Stimulated activated naive B cell treated with anti-CD40 and anti-IgM and Interleukin-4, amounts not matched to agents 10 μg/mL and 1 μg/mL and 100 μg/mL, for 72 hours (primary cell): ENCODE results near the gene CLNK.

Source experiments
- ATAC-seq, 2 donors: fragments of 150-1000 bp; cut with Tn5 transposase; replicated peaks; 2 replicates each; pipeline ENCODE4 v1.10.0; 2021; ENCODE audit warnings: moderate library complexity in 1 of 2
- DNase-seq: peaks from one replicate; pipeline ENCODE4 v3.0.0; 2021
- H3K27ac Mint-ChIP-seq: one replicate; pipeline ENCODE4 v1.8.0; 2022; ENCODE audit warnings: mild to moderate bottlenecking, mixed read lengths
- H3K27me3 Mint-ChIP-seq, 2 donors: one replicate each; pipeline ENCODE4 v1.8.0; 2022; ENCODE audit warnings: mixed read lengths in 2 of 2
- H3K36me3 Mint-ChIP-seq, 2 donors: one replicate each; pipeline ENCODE4 v1.8.0; 2022; ENCODE audit warnings: mixed read lengths in 2 of 2, mild to moderate bottlenecking in 1 of 2
- H3K4me1 Mint-ChIP-seq, 2 donors: one replicate each; pipeline ENCODE4 v1.8.0; 2022; ENCODE audit warnings: mixed read lengths in 2 of 2, mild to moderate bottlenecking in 1 of 2
- H3K4me3 Mint-ChIP-seq, 2 donors: one replicate each; pipeline ENCODE4 v1.8.0; 2022; ENCODE audit warnings: mild to moderate bottlenecking in 2 of 2, mixed read lengths in 2 of 2, moderate library complexity in 1 of 2
- H3K9me3 Mint-ChIP-seq, 2 donors: one replicate each; pipeline ENCODE4 v1.8.0; 2022; ENCODE audit warnings: mixed read lengths in 2 of 2, mild to moderate bottlenecking in 1 of 2

The CLNK gene, protein sequence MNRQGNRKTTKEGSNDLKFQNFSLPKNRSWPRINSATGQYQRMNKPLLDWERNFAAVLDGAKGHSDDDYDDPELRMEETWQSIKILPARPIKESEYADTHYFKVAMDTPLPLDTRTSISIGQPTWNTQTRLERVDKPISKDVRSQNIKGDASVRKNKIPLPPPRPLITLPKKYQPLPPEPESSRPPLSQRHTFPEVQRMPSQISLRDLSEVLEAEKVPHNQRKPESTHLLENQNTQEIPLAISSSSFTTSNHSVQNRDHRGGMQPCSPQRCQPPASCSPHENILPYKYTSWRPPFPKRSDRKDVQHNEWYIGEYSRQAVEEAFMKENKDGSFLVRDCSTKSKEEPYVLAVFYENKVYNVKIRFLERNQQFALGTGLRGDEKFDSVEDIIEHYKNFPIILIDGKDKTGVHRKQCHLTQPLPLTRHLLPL

GRCh38 chr4:10684631-10685030 is at the start of gene CLNK:
TSS of gene CLNK (minus strand) at chr4:10684768. CDS start at chr4:10667869, 16,899 bp downstream.
- H3K4me3 Mint-ChIP-seq = peak within 1 kb of the TSS; percentile 84 to 88

GRCh38 chr4:10733481-10734062 is 49.0 kb upstream of the CLNK start:
- Mint-ChIP-seq H3K27me3 (no peaks in the 10 kb centered on the region), H3K9me3 (peaks cover 5 to 8% of the 10 kb centered on the region in 2 donors), H3K36me3 (peaks cover 5 to 9% of the 10 kb centered on the region in 2 donors), H3K4me3 (no peak overlapping the region), H3K27ac (peak overlapping the region; percentile 90), H3K4me1 (peaks cover 34 to 65% of the 10 kb centered on the region in 2 donors)
- no peak for ATAC-seq
- no peak for DNase-seq

More at GRCh38 chr4:10684631-10685030, at the start of gene CLNK:
- H3K36me3 Mint-ChIP-seq = peaks cover 7 to 8% of the 10 kb centered on the region in 2 donors
- H3K4me1 Mint-ChIP-seq = peaks cover 39 to 54% of the 10 kb centered on the region in 2 donors
- H3K27ac Mint-ChIP-seq = peak within 1 kb of the TSS; percentile 94
- peak; percentile 89 to 93 for ATAC-seq
- H3K27me3 Mint-ChIP-seq = no peaks in the 10 kb centered on the region
- peaks cover 3 to 5% of the 10 kb centered on the region in 2 donors for H3K9me3 Mint-ChIP-seq
- peak; percentile 60 for DNase-seq

- Mint-ChIP-seq H3K27me3 (no peaks in the 10 kb centered on the region), H3K9me3 (peaks cover 5 to 8% of the 10 kb centered on the region in 2 donors), H3K36me3 (peaks cover 5 to 9% of the 10 kb centered on the region in 2 donors), H3K4me3 (peak overlapping the region; percentile 3 to 22), H3K4me1 (peaks cover 34 to 71% of the 10 kb centered on the region in 2 donors), H3K27ac (peak overlapping the region; percentile 90)
- ATAC-seq = no peak
- no peak for DNase-seq
These were observed 48.4 kb upstream of the CLNK start for GRCh38 chr4:10732914-10733415.

- ATAC-seq (peak; percentile 28 to 38), DNase-seq (peak; percentile 49)
- Mint-ChIP-seq H3K27me3 (no peaks in the 10 kb centered on the region), H3K4me1 (peaks cover 37 to 77% of the 10 kb centered on the region in 2 donors), H3K4me3 (peak overlapping the region; percentile 47), H3K9me3 (peaks cover 5 to 8% of the 10 kb centered on the region in 2 donors), H3K27ac (peak overlapping the region; percentile 90), H3K36me3 (peaks cover 5 to 9% of the 10 kb centered on the region in 2 donors)
These were observed 47.8 kb upstream of the CLNK start for GRCh38 chr4:10732235-10732913.

- peaks cover 43 to 84% of the 10 kb centered on the region in 2 donors for H3K4me1 Mint-ChIP-seq
- H3K27me3 Mint-ChIP-seq = no peaks in the 10 kb centered on the region
- peaks cover 5 to 8% of the 10 kb centered on the region in 2 donors for H3K9me3 Mint-ChIP-seq
- H3K36me3 Mint-ChIP-seq = peaks cover 5 to 9% of the 10 kb centered on the region in 2 donors
- H3K4me3 Mint-ChIP-seq = no peak overlapping the region
- DNase-seq (no peak), ATAC-seq (no peak)
- H3K27ac Mint-ChIP-seq = peak overlapping the region; percentile 88
These were observed 47.1 kb upstream of the CLNK start for GRCh38 chr4:10731690-10732089.

GRCh38 chr4:10731162-10731561 is 46.6 kb upstream of the CLNK start:
- DNase-seq (no peak), ATAC-seq (no peak)
- Mint-ChIP-seq H3K4me1 (peaks cover 45 to 89% of the 10 kb centered on the region in 2 donors), H3K9me3 (peaks cover 5 to 8% of the 10 kb centered on the region in 2 donors), H3K27ac (peak overlapping the region; percentile 88), H3K27me3 (no peaks in the 10 kb centered on the region), H3K4me3 (peak overlapping the region; percentile 25 to 63), H3K36me3 (peaks cover 5 to 9% of the 10 kb centered on the region in 2 donors)

DNA sequence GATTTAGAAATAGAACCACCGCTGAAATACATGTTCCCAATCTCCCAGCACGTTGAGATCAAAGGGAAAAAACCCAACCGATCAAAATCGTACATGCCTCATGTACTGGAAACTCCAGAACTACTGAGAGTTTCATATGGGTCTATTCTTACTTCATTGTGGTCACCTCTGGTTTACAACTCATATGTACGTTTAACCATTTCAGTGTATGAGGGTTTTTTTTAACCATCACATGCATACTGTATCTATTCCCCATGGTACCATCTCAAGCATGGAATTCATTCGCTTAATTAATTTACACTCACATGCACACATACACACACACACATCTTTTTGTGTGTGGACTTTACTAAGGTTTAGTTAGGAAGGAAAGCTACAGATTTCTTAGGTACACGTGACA is 46.0 kb upstream of the CLNK start:
- no peaks in the 10 kb centered on the region for H3K27me3 Mint-ChIP-seq
- peak; percentile 43 to 64 for ATAC-seq
- peaks cover 45 to 91% of the 10 kb centered on the region in 2 donors for H3K4me1 Mint-ChIP-seq
- H3K9me3 Mint-ChIP-seq = peaks cover 5 to 8% of the 10 kb centered on the region in 2 donors
- peak overlapping the region; percentile 39 to 50 for H3K4me3 Mint-ChIP-seq
- DNase-seq = no peak
- peaks cover 5 to 9% of the 10 kb centered on the region in 2 donors for H3K36me3 Mint-ChIP-seq
- H3K27ac Mint-ChIP-seq = peak overlapping the region; percentile 96

GRCh38 chr4:10730019-10730418 is 45.5 kb upstream of the CLNK start:
- Mint-ChIP-seq H3K4me1 (peaks cover 48 to 93% of the 10 kb centered on the region in 2 donors), H3K9me3 (peaks cover 5 to 8% of the 10 kb centered on the region in 2 donors), H3K27ac (peak overlapping the region; percentile 96), H3K4me3 (peak overlapping the region; percentile 39 to 50), H3K36me3 (peaks cover 5 to 9% of the 10 kb centered on the region in 2 donors), H3K27me3 (no peaks in the 10 kb centered on the region)
- ATAC-seq (peak in 1 of 2 donors; percentile 19), DNase-seq (peak; percentile 16)

DNA sequence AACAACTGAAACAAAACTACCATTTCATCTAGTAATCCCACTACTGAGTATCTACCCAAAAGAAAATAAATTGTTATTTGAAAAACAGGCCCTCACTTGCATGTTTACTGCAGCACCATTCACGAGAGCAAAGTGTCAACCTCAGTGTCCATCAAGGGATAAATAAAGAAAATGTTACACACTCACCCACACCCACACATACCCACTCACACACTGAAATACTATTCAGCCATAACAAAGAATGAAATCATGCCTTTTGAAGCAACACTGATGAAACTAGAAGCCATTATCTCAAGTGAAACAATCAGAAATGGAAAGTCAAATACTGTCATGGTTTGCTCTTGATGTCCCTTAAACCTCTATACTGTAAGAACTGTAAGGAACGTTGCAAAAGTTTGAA is 44.8 kb upstream of the CLNK start:
- Mint-ChIP-seq H3K9me3 (peaks cover 5 to 8% of the 10 kb centered on the region in 2 donors), H3K36me3 (peaks cover 5 to 9% of the 10 kb centered on the region in 2 donors), H3K27ac (peak overlapping the region; percentile 33), H3K4me1 (peaks cover 48 to 93% of the 10 kb centered on the region in 2 donors), H3K27me3 (no peaks in the 10 kb centered on the region), H3K4me3 (no peak overlapping the region)
- DNase-seq = no peak
- no peak for ATAC-seq

DNA sequence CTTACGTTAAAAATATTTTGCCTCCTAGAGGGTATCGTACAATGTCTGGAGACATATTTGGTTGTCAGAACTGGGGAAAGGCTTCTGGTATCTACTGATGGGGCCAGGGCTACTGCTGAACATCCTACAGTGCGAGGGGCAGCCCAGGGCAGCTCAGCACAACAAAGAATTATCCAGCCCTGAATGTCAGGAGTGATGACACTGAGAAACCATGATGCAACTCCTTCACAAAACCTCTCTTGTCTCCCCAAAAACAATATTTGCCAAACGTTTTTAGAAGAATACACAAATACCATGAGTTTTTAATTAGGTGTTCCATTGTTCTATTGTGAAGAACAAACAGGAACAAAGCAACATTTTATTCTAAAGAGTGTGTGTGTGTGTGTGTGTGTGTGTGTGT is 43.4 kb upstream of the CLNK start:
- Mint-ChIP-seq H3K4me3 (peak overlapping the region in 1 of 2 donors; percentile 18), H3K4me1 (peaks cover 50 to 92% of the 10 kb centered on the region in 2 donors), H3K36me3 (peaks cover 5 to 9% of the 10 kb centered on the region in 2 donors), H3K27ac (peak overlapping the region; percentile 83), H3K27me3 (no peaks in the 10 kb centered on the region), H3K9me3 (peaks cover 5 to 8% of the 10 kb centered on the region in 2 donors)
- ATAC-seq = peak; percentile 28 to 41
- DNase-seq = peak; percentile 24

GRCh38 chr4:10727140-10727880 is 42.7 kb upstream of the CLNK start:
- ATAC-seq = peak; percentile 70 to 76
- Mint-ChIP-seq H3K27me3 (no peaks in the 10 kb centered on the region), H3K9me3 (peaks cover 7 to 8% of the 10 kb centered on the region in 2 donors), H3K4me3 (peak overlapping the region; percentile 7 to 44), H3K27ac (peak overlapping the region; percentile 83), H3K36me3 (peaks cover 5 to 10% of the 10 kb centered on the region in 2 donors), H3K4me1 (peaks cover 48 to 92% of the 10 kb centered on the region in 2 donors)
- DNase-seq = peak; percentile 55

DNA sequence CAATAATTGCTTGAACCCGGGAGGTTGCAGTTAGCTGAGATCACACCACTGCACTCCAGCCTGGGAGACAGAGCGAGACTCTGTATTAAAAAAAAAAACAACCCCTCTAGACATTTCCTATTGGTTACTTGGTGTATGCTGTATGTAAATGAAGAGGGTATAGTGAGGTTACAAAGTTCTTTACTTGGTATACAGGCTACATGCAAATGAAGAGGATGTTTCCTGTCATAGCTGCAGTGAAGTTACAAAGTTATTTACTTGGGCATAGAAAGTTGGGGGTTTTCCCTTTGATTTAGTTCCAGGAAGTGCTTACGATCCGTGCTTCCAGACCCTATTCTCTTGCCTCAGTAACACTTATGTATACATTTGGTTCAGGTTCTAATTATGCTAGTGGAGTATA is 38.4 kb upstream of the CLNK start:
- H3K27me3 Mint-ChIP-seq = no peaks in the 10 kb centered on the region
- DNase-seq (no peak), ATAC-seq (peak; percentile 58 to 65)
- peaks cover 0 to 4% of the 10 kb centered on the region in 2 donors for H3K9me3 Mint-ChIP-seq
- H3K4me1 Mint-ChIP-seq = peaks cover 32 to 69% of the 10 kb centered on the region in 2 donors
- H3K4me3 Mint-ChIP-seq = peak overlapping the region in 1 of 2 donors; percentile 62
- H3K27ac Mint-ChIP-seq = no peak overlapping the region
- H3K36me3 Mint-ChIP-seq = peaks cover 0 to 5% of the 10 kb centered on the region in 2 donors

- Mint-ChIP-seq H3K27ac (peak overlapping the region; percentile 33), H3K27me3 (no peaks in the 10 kb centered on the region), H3K4me3 (no peak overlapping the region), H3K4me1 (peaks cover 21 to 56% of the 10 kb centered on the region in 2 donors), H3K36me3 (peaks cover 0 to 5% of the 10 kb centered on the region in 2 donors), H3K9me3 (peaks cover 0 to 4% of the 10 kb centered on the region in 2 donors)
- ATAC-seq = no peak
- DNase-seq = no peak
These were observed 37.0 kb upstream of the CLNK start for GRCh38 chr4:10721616-10722015.
